ENCODE measurements around the gene JAK3.
A peak's percentile ranks its signal among the peaks of the same experiment; 100 is the strongest.

JAK3 gene

DNA sequence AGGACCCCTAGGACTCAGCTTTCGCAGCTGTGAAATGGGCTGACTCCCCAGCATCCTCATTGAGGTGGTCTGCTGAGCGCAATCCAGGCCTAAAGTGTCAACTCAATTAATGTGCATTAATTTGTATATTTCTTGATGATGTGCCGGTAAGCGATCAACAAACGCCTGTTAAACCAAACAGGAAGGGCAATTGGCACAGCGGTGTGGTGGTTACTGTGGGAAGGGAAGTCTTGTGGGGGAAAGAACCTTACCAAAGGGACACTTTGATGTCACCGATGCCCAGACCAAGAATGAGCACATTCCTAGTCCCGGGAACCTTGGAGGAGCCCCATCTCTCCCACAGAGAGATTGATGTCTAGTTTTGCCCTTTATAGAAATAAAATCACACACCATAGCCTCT is 1.6 kb downstream of the JAK3 start:
- in situ Hi-C loops (cut with HindIII; ENCODE audit: low sequenced_read_pairs) = no loop called here
- H3K4me3 ChIP-seq (ENCODE audit: low read depth, low read length) = no peak overlapping the region
- TF ChIP-seq, protein P1, sequence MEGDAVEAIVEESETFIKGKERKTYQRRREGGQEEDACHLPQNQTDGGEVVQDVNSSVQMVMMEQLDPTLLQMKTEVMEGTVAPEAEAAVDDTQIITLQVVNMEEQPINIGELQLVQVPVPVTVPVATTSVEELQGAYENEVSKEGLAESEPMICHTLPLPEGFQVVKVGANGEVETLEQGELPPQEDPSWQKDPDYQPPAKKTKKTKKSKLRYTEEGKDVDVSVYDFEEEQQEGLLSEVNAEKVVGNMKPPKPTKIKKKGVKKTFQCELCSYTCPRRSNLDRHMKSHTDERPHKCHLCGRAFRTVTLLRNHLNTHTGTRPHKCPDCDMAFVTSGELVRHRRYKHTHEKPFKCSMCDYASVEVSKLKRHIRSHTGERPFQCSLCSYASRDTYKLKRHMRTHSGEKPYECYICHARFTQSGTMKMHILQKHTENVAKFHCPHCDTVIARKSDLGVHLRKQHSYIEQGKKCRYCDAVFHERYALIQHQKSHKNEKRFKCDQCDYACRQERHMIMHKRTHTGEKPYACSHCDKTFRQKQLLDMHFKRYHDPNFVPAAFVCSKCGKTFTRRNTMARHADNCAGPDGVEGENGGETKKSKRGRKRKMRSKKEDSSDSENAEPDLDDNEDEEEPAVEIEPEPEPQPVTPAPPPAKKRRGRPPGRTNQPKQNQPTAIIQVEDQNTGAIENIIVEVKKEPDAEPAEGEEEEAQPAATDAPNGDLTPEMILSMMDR (IDR thresholded peaks at IDR 0.05; ENCODE audit: low read depth, low read length) = no peak
- no peak for DNase-seq (ENCODE audit: low read depth, low spot score)

DNA sequence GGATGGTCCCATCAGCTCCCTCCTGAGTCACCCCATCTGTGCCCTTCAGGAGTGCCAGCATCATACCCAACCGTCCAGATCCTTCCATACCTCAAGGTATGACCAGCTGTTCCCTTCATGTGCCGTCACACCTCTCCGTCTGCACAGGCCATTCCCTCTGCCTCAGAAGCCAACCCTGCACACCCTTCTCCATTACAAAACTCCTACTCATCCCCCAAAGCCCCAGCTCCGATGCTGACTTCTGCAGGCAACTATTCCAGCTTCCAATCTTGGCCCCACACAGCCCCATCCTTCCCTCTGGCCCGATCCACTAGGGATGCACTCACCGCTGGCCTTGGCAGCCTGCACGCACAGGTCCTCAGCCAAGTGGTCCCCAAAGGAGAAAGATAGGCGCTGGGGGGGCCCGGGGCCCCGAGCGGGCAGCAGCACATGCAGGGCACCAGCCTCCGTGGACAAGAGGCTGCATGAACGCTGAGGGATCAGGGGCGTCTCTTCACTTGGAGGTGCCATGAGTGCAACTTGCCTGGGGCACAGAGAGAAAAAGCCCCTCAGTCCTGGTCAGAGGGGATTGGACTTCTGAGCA is 3.8 kb downstream of the JAK3 start:
- in situ Hi-C loops (cut with HindIII; ENCODE audit: low sequenced_read_pairs) = no loop called here
- TF ChIP-seq, protein P1 (IDR thresholded peaks at IDR 0.05; ENCODE audit: low read depth, low read length) = no peak
- DNase-seq (ENCODE audit: low read depth, low spot score) = no peak
- H3K4me3 ChIP-seq (ENCODE audit: low read depth, low read length) = no peak overlapping the region

DNA sequence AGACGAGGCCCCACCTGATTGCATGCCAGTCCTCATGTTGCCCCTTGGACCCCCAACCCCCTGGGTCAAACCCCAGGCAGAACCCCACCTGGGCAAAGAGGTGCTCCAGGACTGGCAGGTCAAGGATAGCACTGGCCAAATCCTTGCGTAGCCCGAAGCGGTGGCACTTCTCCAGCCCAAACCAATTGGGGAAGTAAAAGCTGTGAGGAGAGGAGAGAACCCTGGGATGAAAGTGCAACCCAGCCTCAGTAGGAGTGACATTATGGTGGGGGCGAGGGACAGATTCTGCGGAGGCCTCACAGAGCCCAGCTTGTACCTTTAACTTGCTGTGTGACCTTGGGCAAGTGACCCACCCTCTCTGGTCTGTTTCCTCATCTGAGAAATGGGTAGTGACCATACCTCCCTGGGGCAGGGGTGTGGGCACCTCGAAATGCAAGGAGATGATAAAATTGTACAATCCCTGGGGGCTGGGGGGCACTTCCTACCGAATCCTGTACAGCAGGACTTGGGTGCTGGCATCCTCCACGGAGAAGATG is 4.4 kb downstream of the JAK3 start:
- no peak overlapping the region for H3K4me3 ChIP-seq (ENCODE audit: low read depth, low read length)

DNA sequence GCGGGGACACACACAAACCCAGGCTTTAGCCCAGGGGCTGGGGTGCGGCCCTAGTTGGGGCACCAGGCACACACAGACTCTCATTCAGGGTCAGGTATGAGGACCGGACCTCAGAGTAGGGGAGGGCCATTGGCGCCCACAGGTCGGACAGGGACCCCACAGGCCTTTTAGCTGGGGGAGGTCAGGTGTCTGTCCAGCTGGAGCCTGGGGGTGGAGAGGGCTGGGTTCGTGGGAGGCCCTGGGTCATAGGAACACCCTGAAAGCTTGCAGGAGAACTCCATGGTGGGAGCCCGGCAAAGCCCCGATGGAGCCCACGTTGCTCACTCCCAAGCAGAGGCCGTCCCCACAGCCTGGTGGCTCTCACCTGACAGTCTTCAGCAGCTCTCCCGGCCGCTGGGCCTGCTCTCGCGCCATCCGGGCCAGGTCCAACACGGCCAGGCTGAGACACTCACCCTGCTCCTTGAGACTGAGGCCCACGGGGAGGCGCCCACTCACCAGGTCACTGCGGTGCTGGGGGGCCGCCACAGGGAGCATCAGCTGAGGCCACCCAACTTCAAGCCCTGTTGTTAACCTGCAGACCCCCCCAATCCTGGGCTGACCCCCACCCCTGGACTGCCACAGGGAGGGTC is 5.0 kb downstream of the JAK3 start:
- TF ChIP-seq, protein P1 (IDR thresholded peaks at IDR 0.05; ENCODE audit: low read depth, low read length) = no peak
- no peak for DNase-seq (ENCODE audit: low read depth, low spot score)
- in situ Hi-C loops (cut with HindIII; ENCODE audit: low sequenced_read_pairs) = no loop called here
- H3K4me3 ChIP-seq (ENCODE audit: low read depth, low read length) = peak overlapping the region; percentile 18

More for the DNA sequence above, 4.4 kb downstream of the JAK3 start:
- DNase-seq (ENCODE audit: low read depth, low spot score) = no peak
- in situ Hi-C loops (cut with HindIII; ENCODE audit: low sequenced_read_pairs) = no loop called here
- TF ChIP-seq, protein P1 (IDR thresholded peaks at IDR 0.05; ENCODE audit: low read depth, low read length) = no peak

DNA sequence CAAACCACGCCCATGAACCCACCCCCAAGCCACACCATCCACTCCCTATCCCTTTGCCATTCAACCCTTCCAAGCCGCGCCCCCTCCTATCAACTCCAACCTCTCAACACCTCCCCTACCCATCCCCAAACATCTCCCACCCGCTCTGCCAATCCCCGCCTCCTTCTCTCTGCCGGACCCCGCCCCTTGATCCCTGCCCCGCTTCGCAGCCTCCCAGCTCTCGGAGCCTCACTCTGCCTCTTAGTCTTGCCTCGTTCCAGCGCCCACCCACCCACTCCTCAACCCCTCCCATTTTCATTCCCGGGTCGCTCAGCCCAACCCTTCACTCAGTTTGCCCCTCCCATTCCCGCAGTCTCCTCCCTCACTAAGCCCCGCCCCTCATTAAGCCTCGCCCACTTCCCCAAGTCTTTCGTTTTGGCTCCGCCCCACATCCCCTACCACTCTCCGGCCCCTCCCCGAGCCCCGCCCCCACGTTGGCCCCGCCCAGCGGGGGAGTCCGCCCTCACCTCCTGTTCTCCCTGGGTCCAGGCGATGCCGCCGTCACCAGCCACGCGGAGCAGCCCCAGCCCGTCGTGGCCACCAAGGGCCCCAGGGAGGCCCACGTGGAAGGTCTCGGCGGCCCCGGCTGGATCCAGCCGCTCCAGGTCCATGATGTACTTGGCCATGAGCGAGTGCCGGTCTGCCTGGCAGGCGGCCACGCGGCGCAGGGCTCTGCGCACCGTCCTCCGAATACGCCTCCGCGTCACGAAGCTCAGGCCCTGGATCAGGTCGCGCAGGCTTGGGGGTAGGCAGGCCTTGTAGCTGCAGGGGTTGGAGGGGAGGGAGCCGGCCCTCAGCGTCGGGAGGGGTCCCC is 5.7 kb downstream of the JAK3 start:
- H3K4me3 ChIP-seq (ENCODE audit: low read depth, low read length) = peak overlapping the region; percentile 26
- in situ Hi-C loops (cut with HindIII; ENCODE audit: low sequenced_read_pairs) = no loop called here
- TF ChIP-seq, protein P1 (IDR thresholded peaks at IDR 0.05; ENCODE audit: low read depth, low read length) = no peak
- peak; percentile 82 for DNase-seq (ENCODE audit: low read depth, low spot score)

DNA sequence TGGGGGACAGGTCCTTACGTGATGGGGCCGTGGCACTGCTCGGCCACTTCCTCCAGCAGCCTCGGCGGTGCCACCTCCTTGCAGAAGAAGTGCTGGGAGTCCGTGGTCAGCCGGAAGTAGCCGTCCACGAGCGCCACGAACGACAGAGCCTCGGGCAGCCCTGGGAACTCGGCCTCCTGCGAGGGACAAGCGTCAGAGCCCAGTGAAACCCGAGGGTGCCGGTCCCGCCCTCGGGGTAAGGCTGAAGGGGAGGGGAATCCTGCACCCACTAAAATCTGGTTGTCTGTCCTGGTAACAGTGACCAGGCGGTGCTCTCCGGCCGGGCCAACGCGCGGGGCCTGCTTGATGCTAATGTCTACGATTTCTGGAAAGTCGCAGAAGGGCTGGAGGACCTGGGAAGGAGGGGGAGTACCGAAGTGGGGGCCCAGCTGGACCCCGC is 6.4 kb downstream of the JAK3 start:
- in situ Hi-C loops (cut with HindIII; ENCODE audit: low sequenced_read_pairs) = no loop called here
- TF ChIP-seq, protein P1 (IDR thresholded peaks at IDR 0.05; ENCODE audit: low read depth, low read length) = no peak
- peak overlapping the region; percentile 26 for H3K4me3 ChIP-seq (ENCODE audit: low read depth, low read length)
- no peak for DNase-seq (ENCODE audit: low read depth, low spot score)
